Effector memory CD4-positive, alpha-beta T cell (primary cell): ENCODE data around the gene EMC9.

Experiments
- DNase-seq, 3 donors: peaks; one replicate each; pipeline ENCODE4 v3.0.0-alpha.2; 2020
- H3K27ac ChIP-seq: 2 replicates; pipeline ENCODE4 v1.7.0; 2013; ENCODE audit warnings: mild to moderate bottlenecking, low read length, moderate library complexity; ENCODE audit not compliant: insufficient read depth, poor library complexity, severe bottlenecking
- H3K27me3 ChIP-seq: replicated peaks from 2 replicates; pipeline ENCODE4 v1.7.0; 2013; ENCODE audit warnings: mild to moderate bottlenecking, low read length; ENCODE audit not compliant: insufficient read depth, control insufficient read depth, poor library complexity, severe bottlenecking
- H3K36me3 ChIP-seq: 2 replicates; pipeline ENCODE4 v1.7.0; 2013; ENCODE audit warnings: mild to moderate bottlenecking, low read length, moderate library complexity; ENCODE audit not compliant: control insufficient read depth, insufficient read depth
- H3K4me1 ChIP-seq: 2 replicates; pipeline ENCODE4 v1.7.0; 2013; ENCODE audit warnings: low read length, mild to moderate bottlenecking; ENCODE audit not compliant: control insufficient read depth, insufficient read depth, poor library complexity, severe bottlenecking
- H3K4me3 ChIP-seq: 2 replicates; pipeline ENCODE4 v1.7.0; 2013; ENCODE audit warnings: low read length, low read depth, mild to moderate bottlenecking; ENCODE audit not compliant: insufficient read depth, poor library complexity, severe bottlenecking
- H3K9me3 ChIP-seq: 2 replicates; pipeline ENCODE4 v1.7.0; 2013; ENCODE audit warnings: mild to moderate bottlenecking, low read length, moderate library complexity; ENCODE audit not compliant: control insufficient read depth

Gene EMC9

GRCh38 chr14:24092110-24092504, 49.3 kb downstream of the EMC9 start:
- Histone ChIP-seq H3K4me3 (no peak overlapping the region), H3K4me1 (no peaks in the 10 kb centered on the region), H3K36me3 (no peaks in the 10 kb centered on the region), H3K27me3 (no peaks in the 10 kb centered on the region), H3K27ac (no peak overlapping the region), H3K9me3 (no peaks in the 10 kb centered on the region)
- no peak for DNase-seq

GRCh38 chr14:24089890-24090289, 51.5 kb downstream of the EMC9 start:
- Histone ChIP-seq H3K9me3 (no peaks in the 10 kb centered on the region), H3K4me1 (no peaks in the 10 kb centered on the region), H3K36me3 (no peaks in the 10 kb centered on the region), H3K27me3 (no peaks in the 10 kb centered on the region), H3K4me3 (no peak overlapping the region), H3K27ac (no peak overlapping the region)
- DNase-seq, result no peak
